Activated CD8-positive, alpha-beta memory T cell treated with anti-CD3 and anti-CD28 coated beads, Interleukin-2, amount 50 U/mL, for 1 hour (primary cell): ENCODE measurements around the gene PCDHB8.
"Not testable (repeated sequence)": the region's sequence is repeated elsewhere in the genome, so short reads cannot be mapped to it uniquely, and the experiment has no call there.

Experiments used
- DNase-seq: peaks from one replicate; pipeline ENCODE4 v3.0.0-alpha.2; 2020; ENCODE audit errors: extremely low read depth

The PCDHB8 gene

DNA sequence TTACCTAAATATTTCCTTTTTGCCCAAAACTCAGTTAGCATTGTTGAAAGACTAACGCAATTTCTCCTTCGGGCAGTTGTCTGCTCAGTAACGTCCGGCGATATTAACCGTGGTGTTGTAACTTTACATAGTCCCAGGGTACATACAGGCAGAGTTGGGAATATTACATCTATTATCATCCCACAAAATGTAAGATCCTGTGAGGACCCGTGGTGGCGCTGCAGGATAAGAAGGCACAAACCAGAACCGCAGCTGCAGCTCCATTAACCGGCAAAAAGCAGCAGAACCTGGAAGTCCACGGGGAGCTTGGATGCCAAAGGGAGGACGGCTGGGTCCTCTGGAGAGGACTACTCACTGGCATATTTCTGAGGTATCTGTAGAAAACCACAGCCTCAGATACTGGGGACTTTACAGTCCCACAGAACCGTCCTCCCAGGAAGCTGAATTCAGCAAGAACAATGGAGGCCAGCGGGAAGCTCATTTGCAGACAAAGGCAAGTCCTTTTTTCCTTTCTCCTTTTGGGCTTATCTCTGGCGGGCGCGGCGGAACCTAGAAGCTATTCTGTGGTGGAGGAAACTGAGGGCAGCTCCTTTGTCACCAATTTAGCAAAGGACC is at the start of gene PCDHB8:
Gene PCDHB8 (plus strand): TSS at position 214 of the 615 bp plus-strand sequence. CDS start 245 bp downstream, at position 459.
- DNase-seq, result not testable (repeated sequence)

- no peak for DNase-seq
Observed at GRCh38 chr5:141135030-141135717, 42.4 kb upstream of the PCDHB8 start, which contains the start of gene PCDHB5. Gene PCDHB5 (plus strand): TSS chr5:141135206. CDS start chr5:141135435, 229 bp downstream.

DNA sequence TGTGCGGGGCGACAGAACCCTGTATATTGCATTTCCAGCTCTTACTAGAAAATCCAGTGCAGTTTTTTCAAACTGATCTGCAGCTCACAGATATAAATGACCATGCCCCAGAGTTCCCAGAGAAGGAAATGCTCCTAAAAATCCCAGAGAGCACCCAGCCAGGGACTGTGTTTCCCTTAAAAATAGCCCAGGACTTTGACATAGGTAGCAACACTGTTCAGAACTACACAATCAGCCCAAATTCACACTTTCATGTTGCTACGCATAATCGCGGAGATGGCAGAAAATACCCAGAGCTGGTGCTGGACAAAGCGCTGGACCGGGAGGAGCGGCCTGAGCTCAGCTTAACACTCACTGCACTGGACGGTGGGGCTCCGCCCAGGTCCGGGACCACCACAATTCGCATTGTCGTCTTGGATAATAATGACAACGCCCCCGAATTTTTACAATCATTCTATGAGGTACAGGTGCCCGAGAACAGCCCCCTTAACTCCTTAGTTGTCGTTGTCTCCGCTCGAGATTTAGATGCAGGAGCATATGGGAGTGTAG is 41.8 kb upstream of the PCDHB8 start:
- DNase-seq, result no peak

GRCh38 chr5:141137346-141137745 is 40.2 kb upstream of the PCDHB8 start:
- not testable (repeated sequence) for DNase-seq

DNA sequence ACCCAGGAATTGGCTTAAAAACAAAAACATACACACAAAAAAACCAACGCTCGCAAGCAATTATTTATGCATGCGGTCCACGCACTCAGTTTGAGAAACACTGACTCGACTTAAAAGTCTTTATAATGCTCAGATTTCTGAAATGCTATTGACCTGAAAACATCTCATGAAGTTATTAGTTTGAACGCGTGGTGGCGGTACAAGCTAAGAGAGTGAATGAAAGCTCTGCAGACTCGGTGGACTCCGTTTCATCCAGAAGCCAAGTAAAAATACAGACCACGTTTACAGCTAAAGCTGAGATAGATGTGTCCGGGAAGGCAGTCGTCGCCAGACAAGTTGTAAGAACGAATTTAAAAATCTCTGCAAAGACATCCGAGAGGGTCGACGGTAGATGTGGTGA is 27.8 kb upstream of the PCDHB8 start, which contains the start of gene PCDHB6:
Gene PCDHB6 (plus strand): TSS at position 246 of the 400 bp plus-strand sequence. CDS start 201 bp downstream, outside the sequence.
- DNase-seq, result no peak

GRCh38 chr5:141150224-141150992 is 27.2 kb upstream of the PCDHB8 start:
- no peak for DNase-seq

DNA sequence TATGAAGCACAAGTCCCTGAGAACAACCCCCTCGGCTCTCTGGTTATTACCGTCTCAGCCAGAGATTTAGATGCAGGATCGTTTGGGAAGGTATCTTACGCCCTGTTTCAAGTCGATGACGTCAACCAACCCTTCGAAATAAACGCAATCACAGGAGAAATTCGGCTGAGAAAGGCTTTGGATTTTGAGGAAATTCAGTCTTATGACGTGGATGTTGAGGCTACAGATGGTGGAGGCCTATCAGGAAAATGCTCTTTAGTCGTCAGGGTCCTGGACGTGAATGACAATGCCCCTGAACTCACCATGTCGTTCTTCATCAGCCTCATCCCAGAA is 26.6 kb upstream of the PCDHB8 start:
- no peak for DNase-seq

GRCh38 chr5:141151632-141152031 is 26.0 kb upstream of the PCDHB8 start:
- DNase-seq, result not testable (repeated sequence)

DNA sequence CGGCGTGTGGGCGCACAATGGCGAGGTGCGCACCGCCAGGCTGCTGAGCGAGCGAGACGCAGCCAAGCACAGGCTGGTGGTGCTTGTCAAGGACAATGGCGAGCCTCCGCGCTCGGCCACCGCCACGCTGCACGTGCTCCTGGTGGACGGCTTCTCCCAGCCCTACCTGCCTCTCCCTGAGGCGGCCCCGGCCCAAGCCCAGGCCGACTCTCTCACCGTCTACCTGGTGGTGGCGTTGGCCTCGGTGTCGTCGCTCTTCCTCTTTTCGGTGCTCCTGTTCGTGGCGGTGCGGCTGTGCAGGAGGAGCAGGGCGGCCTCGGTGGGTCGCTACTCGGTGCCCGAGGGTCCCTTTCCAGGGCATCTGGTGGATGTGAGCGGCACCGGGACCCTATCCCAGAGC is 25.5 kb upstream of the PCDHB8 start:
- not testable (repeated sequence) for DNase-seq

- DNase-seq, result no peak
Observed at GRCh38 chr5:141155540-141156374, 21.8 kb upstream of the PCDHB8 start.

DNA sequence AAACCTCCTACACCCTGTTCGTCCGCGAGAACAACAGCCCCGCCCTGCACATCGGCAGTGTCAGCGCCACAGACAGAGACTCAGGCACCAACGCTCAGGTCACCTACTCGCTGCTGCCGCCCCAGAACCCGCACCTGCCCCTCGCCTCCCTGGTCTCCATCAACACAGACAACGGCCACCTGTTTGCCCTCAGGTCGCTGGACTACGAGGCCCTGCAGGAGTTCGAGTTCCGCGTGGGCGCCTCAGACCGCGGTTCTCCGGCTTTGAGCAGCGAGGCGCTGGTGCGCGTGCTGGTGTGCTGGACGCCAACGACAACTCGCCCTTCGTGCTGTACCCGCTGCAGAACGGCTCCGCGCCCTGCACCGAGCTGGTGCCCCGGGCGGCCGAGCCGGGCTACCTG is 20.2 kb upstream of the PCDHB8 start:
- DNase-seq, result not testable (repeated sequence)

DNA sequence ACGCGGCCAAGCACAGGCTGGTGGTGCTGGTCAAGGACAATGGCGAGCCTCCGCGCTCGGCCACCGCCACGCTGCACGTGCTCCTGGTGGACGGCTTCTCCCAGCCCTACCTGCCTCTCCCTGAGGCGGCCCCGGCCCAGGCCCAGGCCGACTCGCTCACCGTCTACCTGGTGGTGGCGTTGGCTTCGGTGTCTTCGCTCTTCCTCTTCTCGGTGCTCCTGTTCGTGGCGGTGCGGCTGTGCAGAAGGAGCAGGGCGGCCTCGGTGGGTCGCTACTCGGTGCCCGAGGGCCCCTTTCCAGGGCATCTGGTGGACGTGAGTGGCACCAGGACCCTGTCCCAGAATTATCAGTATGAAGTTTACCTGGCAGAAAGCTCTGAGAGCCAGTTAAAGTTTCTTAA is 19.7 kb upstream of the PCDHB8 start:
- not testable (repeated sequence) for DNase-seq

GRCh38 chr5:141172381-141173204 is 5.0 kb upstream of the PCDHB8 start, which contains the start of gene PCDHB7:
Gene PCDHB7 (plus strand): TSS chr5:141172644. CDS start chr5:141172836, 192 bp downstream.
- DNase-seq, result no peak

DNA sequence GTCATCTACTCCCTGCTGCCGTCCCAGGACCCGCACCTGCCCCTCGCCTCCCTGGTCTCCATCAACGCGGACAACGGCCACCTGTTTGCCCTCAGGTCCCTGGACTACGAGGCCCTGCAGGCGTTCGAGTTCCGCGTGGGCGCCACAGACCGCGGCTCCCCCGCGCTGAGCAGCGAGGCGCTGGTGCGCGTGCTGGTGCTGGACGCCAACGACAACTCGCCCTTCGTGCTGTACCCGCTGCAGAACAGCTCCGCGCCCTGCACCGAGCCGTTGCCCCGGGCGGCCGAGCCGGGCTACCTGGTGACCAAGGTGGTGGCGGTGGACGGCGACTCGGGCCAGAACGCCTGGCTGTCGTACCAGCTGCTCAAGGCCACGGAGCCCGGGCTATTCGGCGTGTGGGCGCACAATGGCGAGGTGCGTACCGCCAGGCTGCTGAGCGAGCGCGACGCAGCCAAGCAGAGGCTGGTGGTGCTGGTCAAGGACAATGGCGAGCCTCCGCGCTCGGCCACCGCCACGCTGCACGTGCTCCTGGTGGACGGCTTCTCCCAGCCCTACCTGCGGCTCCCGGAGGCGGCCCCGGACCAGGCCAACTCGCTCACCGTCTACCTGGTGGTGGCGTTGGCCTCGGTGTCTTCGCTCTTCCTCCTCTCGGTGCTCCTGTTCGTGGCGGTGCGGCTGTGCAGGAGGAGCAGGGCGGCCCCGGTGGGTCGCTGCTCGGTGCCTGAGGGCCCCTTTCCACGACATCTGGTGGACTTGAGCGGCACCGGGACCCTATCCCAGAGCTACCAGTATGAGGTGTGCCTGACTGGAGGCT is 3.1 kb upstream of the PCDHB8 start:
- not testable (repeated sequence) for DNase-seq

- no peak for DNase-seq
Observed at GRCh38 chr5:141175933-141176332, 1.7 kb upstream of the PCDHB8 start.

GRCh38 chr5:141179371-141179770 is 1.8 kb downstream of the PCDHB8 start:
- DNase-seq, result not testable (repeated sequence)

GRCh38 chr5:141179876-141180275 is 2.3 kb downstream of the PCDHB8 start:
- DNase-seq, result not testable (repeated sequence)

DNA sequence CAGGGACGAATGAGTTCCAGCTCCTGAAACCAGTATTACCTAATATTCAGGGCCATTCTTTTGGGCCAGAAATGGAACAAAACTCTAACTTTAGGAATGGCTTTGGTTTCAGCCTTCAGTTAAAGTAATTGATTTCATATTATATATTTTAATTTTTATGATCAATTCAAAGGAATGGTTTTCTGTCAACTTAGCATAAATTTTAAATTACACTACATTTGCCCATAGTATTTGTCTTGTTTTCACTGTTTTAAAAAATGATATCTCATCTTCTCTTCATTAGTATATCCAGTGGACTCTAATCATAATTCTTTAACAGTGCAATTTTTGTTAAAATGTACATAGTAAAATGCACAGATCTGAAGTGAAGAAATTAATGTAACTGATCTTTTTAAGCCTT is 2.7 kb downstream of the PCDHB8 start:
- no peak for DNase-seq

DNA sequence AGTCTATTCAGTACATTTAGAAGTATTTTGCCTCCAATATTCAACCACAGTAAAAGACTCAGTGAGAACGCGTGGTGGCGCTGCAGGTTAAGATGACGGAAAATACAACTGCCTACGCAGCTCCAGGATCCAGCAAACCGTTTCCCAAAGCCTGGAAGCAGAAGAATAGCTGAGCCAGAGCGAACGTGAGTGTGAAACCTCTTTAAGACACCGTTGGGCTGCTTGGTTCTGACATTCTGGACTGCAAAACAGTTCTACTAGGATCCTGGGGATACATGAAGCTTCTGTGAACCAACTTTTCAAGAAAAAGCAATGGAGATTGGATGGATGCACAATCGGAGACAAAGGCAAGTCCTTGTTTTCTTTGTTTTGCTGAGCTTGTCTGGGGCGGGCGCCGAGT is 4.7 kb downstream of the PCDHB8 start, which contains the start of gene PCDHB16:
Gene PCDHB16 (plus strand): TSS at position 140 of the 400 bp plus-strand sequence. CDS start 173 bp downstream, at position 313.
- DNase-seq, result no peak
